Liver (tissue), 9 donors: ENCODE measurements around the gene TMA16. TPM values are rescaled to one million over a fixed set of nuclear protein-coding genes. Genes with fewer than 3 reads are reported as not detected.

Experiments
- DNase-seq: peaks from one replicate; pipeline ENCODE4 v3.0.0-alpha.2; 2017; ENCODE audit warnings: low spot score
- H3K27ac ChIP-seq, 2 donors: one replicate each; pipeline ENCODE4 v1.7.0; 2013; ENCODE audit warnings: inconsistent platforms in 2 of 2, low read length in 2 of 2, control low read depth in 1 of 2, low read depth in 1 of 2, mild to moderate bottlenecking in 1 of 2
- H3K27me3 ChIP-seq, 4 donors: one replicate each; pipeline versions ENCODE4 v1.6.1 to v1.7.0; 2013; ENCODE audit warnings: low read length in 3 of 4, inconsistent platforms in 1 of 4, mild to moderate bottlenecking in 1 of 4, moderate library complexity in 1 of 4; ENCODE audit not compliant: control insufficient read depth in 4 of 4, insufficient read depth in 4 of 4
- H3K36me3 ChIP-seq, 4 donors: one replicate each; pipeline versions ENCODE4 v1.6.1 to v1.7.0; 2013; ENCODE audit warnings: low read length in 3 of 4, mild to moderate bottlenecking in 3 of 4, low read depth in 1 of 4, moderate library complexity in 1 of 4; ENCODE audit not compliant: control insufficient read depth in 4 of 4, insufficient read depth in 3 of 4
- H3K4me1 ChIP-seq, 4 donors: one replicate each; pipeline versions ENCODE4 v1.6.1 to v1.7.0; 2013; ENCODE audit warnings: low read length in 3 of 4, mild to moderate bottlenecking in 3 of 4, moderate library complexity in 1 of 4; ENCODE audit not compliant: control insufficient read depth in 4 of 4, insufficient read depth in 4 of 4
- H3K4me3 ChIP-seq, 3 donors: one replicate each; pipeline versions ENCODE4 v1.6.1 to v1.7.0; 2013; ENCODE audit warnings: low read length in 3 of 3, control low read depth in 1 of 3, low read depth in 1 of 3, mild to moderate bottlenecking in 1 of 3
- H3K9ac ChIP-seq, 2 donors: one replicate each; pipeline ENCODE4 v1.7.0; 2013; ENCODE audit warnings: low read length in 2 of 2, mild to moderate bottlenecking in 2 of 2, moderate library complexity in 2 of 2, control low read depth in 1 of 2, low read depth in 1 of 2
- H3K9me3 ChIP-seq, 4 donors: one replicate each; pipeline versions ENCODE4 v1.6.1 to v1.7.0; 2013; ENCODE audit warnings: low read length in 3 of 4; ENCODE audit not compliant: control insufficient read depth in 4 of 4
- ATF3 ChIP-seq: IDR thresholded peaks from 2 replicates; pipeline ENCODE4 v1.6.1; 2016; ENCODE audit warnings: antibody characterized with exemption
- CTCF ChIP-seq: fragments of 150-350 bp; IDR thresholded peaks from 2 replicates; pipeline ENCODE4 v1.5.1; 2017; ENCODE audit warnings: improper control_type of control experiment, low read depth, low read length; ENCODE audit not compliant: missing input control
- EGR1 ChIP-seq, 2 donors: IDR thresholded peaks; 2 replicates each; pipeline ENCODE4 v1.6.1; 2016 to 2018; ENCODE audit warnings: antibody characterized with exemption in 2 of 2, low read depth in 2 of 2
- FOXA1 ChIP-seq: IDR thresholded peaks from 2 replicates; pipeline ENCODE4 v1.6.1; 2016; ENCODE audit warnings: antibody characterized with exemption
- FOXA2 ChIP-seq: IDR thresholded peaks from 2 replicates; pipeline ENCODE4 v1.6.1; 2016; ENCODE audit warnings: antibody characterized with exemption
- GABPA ChIP-seq, 2 donors: IDR thresholded peaks in 1 of 2; conservative IDR thresholded peaks in 1 of 2; 2 replicates each; pipeline ENCODE4 v1.6.1; 2016; ENCODE audit warnings: antibody characterized with exemption in 2 of 2, mild to moderate bottlenecking in 1 of 2, moderate library complexity in 1 of 2
- HNF4A ChIP-seq, 2 donors: conservative IDR thresholded peaks; 2 replicates each; pipeline ENCODE4 v1.6.1; 2016; ENCODE audit warnings: antibody characterized with exemption in 2 of 2, mild to moderate bottlenecking in 2 of 2
- HNF4G ChIP-seq: IDR thresholded peaks from 2 replicates; pipeline ENCODE4 v1.6.1; 2016; ENCODE audit warnings: antibody characterized with exemption
- JUND ChIP-seq, 2 donors: IDR thresholded peaks; 2 replicates each; pipeline ENCODE4 v1.6.1; 2016; ENCODE audit warnings: antibody characterized with exemption in 2 of 2
- MAX ChIP-seq: IDR thresholded peaks from 2 replicates; pipeline ENCODE4 v1.6.1; 2016; ENCODE audit warnings: antibody characterized with exemption
- NR2F2 ChIP-seq: IDR thresholded peaks from 2 replicates; pipeline ENCODE4 v1.6.1; 2016; ENCODE audit warnings: antibody characterized with exemption
- RAD21 ChIP-seq, 2 donors: IDR thresholded peaks; 2 replicates each; pipeline ENCODE4 v1.6.1; 2016; ENCODE audit warnings: antibody characterized with exemption in 2 of 2, mild to moderate bottlenecking in 2 of 2
- REST ChIP-seq: IDR thresholded peaks from 2 replicates; pipeline ENCODE4 v1.6.1; 2016; ENCODE audit warnings: antibody characterized with exemption, mild to moderate bottlenecking
- RXRA ChIP-seq, 2 donors: IDR thresholded peaks; 2 replicates each; pipeline ENCODE4 v1.6.1; 2017 to 2018; ENCODE audit warnings: antibody characterized with exemption in 2 of 2, mild to moderate bottlenecking in 1 of 2
- SP1 ChIP-seq: IDR thresholded peaks from 2 replicates; pipeline ENCODE4 v1.6.1; 2018; ENCODE audit warnings: antibody characterized with exemption, mild to moderate bottlenecking
- TAF1 ChIP-seq: conservative IDR thresholded peaks from 2 replicates; pipeline ENCODE4 v1.6.1; 2016; ENCODE audit warnings: antibody characterized with exemption, mild to moderate bottlenecking
- YY1 ChIP-seq: IDR thresholded peaks from 2 replicates; pipeline ENCODE4 v1.6.1; 2016; ENCODE audit warnings: antibody characterized with exemption, mild to moderate bottlenecking
- ZBTB33 ChIP-seq: IDR thresholded peaks from 2 replicates; pipeline ENCODE4 v1.6.1; 2016; ENCODE audit warnings: antibody characterized with exemption
- WGBS: extraction: QIAGEN DNeasy Blood & Tissue Kit; methylation state at CpG from one replicate; pipeline ENCODE4 v1.1.7; 2013; 5-methylcytosine and 5-hydroxymethylcytosine counted together
- polyA plus RNA-seq, 2 donors: library from polyadenylated mRNA; stranded (reverse) in 1 of 2; unstranded in 1 of 2; fragments of 200-250 nt in 1 of 2; fragments of >200 nt in 1 of 2; fragmentation: Nextera tagmentation in 1 of 2; extraction: Ambion mirVana in 1 of 2; gene quantifications; one replicate each; pipeline versions ENCODE4 v1.2.1 to v1.2.3, GENCODE V29; 2013 to 2015
- total RNA-seq, 2 donors: library from RNA; depleted of rRNA; stranded (reverse); fragments of >200 nt; gene quantifications; one replicate each; pipeline ENCODE4 v1.2.3, GENCODE V29; 2014
- donor health status: healthy.
- donor health status: healthy.
- donor health status: healthy.
- donor health status: healthy.
- donor health status: healthy.

Gene TMA16
- total and polyA plus RNA-seq, 4 donors, result 7.5 to 11.1 (median 9.6) TPM

- WGBS, result 97% methylated on average over 8 of the region's 8 CpGs
These were observed 20.7 kb downstream of the TMA16 start for GRCh38 chr4:163515198-163515597.

More at GRCh38 chr4:163515198-163515597, 20.7 kb downstream of the TMA16 start:
- TF ChIP-seq HNF4A (conservative IDR thresholded peaks at IDR 0.05) (no peak), FOXA1 (no peak), MAX (no peak), RXRA (IDR thresholded peaks at IDR 0.05) (no peak), FOXA2 (no peak), TAF1 (no peak), HNF4G (no peak), CTCF (no peak), GABPA (IDR thresholded peaks at IDR 0.05 in 1 of 2, conservative IDR thresholded peaks at IDR 0.05 in 1 of 2) (no peak), ATF3 (no peak), YY1 (no peak), REST (no peak), ZBTB33 (no peak), EGR1 (IDR thresholded peaks at IDR 0.05; ENCODE audit: low read depth in 2 of 2) (no peak), JUND (IDR thresholded peaks at IDR 0.05) (no peak), RAD21 (IDR thresholded peaks at IDR 0.05) (no peak), SP1 (no peak), NR2F2 (no peak)
- Histone ChIP-seq H3K36me3 (peaks cover 3 to 27% (median 25%) of the 10 kb centered on the region in 4 donors), H3K27me3 (no peaks in the 10 kb centered on the region), H3K9me3 (no peaks in the 10 kb centered on the region), H3K9ac (no peak overlapping the region), H3K4me1 (no peaks in the 10 kb centered on the region), H3K27ac (no peak overlapping the region), H3K4me3 (no peak overlapping the region)
- no peak for DNase-seq
